ENCODE measurements around the gene RPL36.

Gene RPL36

DNA sequence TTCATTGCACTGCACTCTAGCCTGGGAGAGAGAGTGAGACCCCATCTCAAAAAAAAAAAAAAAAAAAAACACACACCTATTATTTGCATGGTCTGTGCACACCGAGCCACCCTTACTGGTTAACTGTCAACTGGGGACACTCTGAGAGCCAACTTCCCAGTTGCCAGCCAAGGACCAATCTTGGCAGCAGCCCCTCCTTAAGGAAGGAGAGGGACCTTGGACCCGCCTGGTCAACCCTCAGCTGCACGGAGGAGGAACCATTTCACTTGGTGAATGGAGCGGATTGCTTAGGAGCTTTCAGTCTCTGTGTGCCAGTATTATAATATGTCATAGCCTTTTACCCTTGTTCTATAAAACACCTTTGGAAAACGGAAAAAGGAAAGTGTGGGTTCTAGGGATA is 34.7 kb upstream of the RPL36 start:
- H4K8ac ChIP-seq (ENCODE audit: low read depth, low read length), result no peak overlapping the region
- no peaks in the 10 kb centered on the region for H3K79me1 ChIP-seq (ENCODE audit: low read length)
- H3K23ac ChIP-seq (ENCODE audit: low read length), result no peak overlapping the region
- H3K56ac ChIP-seq (ENCODE audit: low read length), result no peak overlapping the region
- no peak overlapping the region for H3K4ac ChIP-seq (ENCODE audit: low read depth, low read length)
- H3K4me3 ChIP-seq (ENCODE audit: low read length), result no peak overlapping the region
- no peaks in the 10 kb centered on the region for H3K79me2 ChIP-seq (ENCODE audit: control insufficient read depth, insufficient read depth, low read length)
- no peak overlapping the region for H3K4me2 ChIP-seq (ENCODE audit: low read length)
- no peak overlapping the region for H2BK15ac ChIP-seq (replicated peaks; ENCODE audit: low read depth)
- no peak overlapping the region for H3K9ac ChIP-seq (ENCODE audit: low read length)
- no peak overlapping the region for H3K27ac ChIP-seq (ENCODE audit: low read depth, low read length)
- WGBS (ENCODE audit: extremely low coverage, insufficient coverage, low lambda C conversion rate), result no CpG with 5 or more reads among the region's 5 CpGs
- no peak overlapping the region for H2BK120ac ChIP-seq (ENCODE audit: low read depth, low read length)
- H3K18ac ChIP-seq (ENCODE audit: low read length), result no peak overlapping the region
- peaks cover 23% of the 10 kb centered on the region for H3K36me3 ChIP-seq (ENCODE audit: control insufficient read depth, insufficient read depth, low read length)
- no peak overlapping the region for H4K5ac ChIP-seq (ENCODE audit: low read length)
- DNase-seq, result no peak
- no peak overlapping the region for H2AK5ac ChIP-seq (ENCODE audit: low read length)
- H2BK5ac ChIP-seq (ENCODE audit: low read length), result no peak overlapping the region
- no peaks in the 10 kb centered on the region for H3K27me3 ChIP-seq (ENCODE audit: insufficient read depth, low read length, poor library complexity)
- H3K4me1 ChIP-seq (ENCODE audit: control insufficient read depth, low read depth, low read length), result no peaks in the 10 kb centered on the region

DNA sequence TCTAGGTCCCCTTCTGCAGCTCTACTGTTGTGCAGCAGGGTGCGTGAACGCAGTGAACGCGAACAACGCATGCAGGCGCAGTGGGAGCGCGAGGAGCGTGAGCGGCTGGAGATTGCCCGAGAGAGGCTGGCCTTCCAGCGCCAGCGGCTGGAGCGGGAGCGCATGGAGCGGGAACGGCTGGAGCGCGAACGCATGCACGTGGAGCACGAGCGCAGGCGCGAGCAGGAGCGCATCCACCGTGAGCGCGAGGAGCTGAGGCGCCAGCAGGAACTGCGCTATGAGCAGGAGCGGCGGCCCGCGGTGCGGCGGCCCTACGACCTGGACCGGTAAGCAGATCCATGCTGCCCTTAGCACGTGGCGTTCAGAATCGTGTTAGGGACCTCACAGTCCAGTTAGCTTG is 28.6 kb upstream of the RPL36 start:
- H2BK120ac ChIP-seq (ENCODE audit: low read depth, low read length), result no peak overlapping the region
- H2BK5ac ChIP-seq (ENCODE audit: low read length), result no peak overlapping the region
- H2AK5ac ChIP-seq (ENCODE audit: low read length), result no peak overlapping the region
- no peak overlapping the region for H2BK15ac ChIP-seq (replicated peaks; ENCODE audit: low read depth)
- no peak overlapping the region for H3K18ac ChIP-seq (ENCODE audit: low read length)
- H3K36me3 ChIP-seq (ENCODE audit: control insufficient read depth, insufficient read depth, low read length), result peaks cover 24% of the 10 kb centered on the region
- no peak overlapping the region for H3K23ac ChIP-seq (ENCODE audit: low read length)
- no peak for DNase-seq
- no peak overlapping the region for H3K4me2 ChIP-seq (ENCODE audit: low read length)
- no peaks in the 10 kb centered on the region for H3K4me1 ChIP-seq (ENCODE audit: control insufficient read depth, low read depth, low read length)
- no peak overlapping the region for H4K5ac ChIP-seq (ENCODE audit: low read length)
- WGBS (ENCODE audit: extremely low coverage, insufficient coverage, low lambda C conversion rate), result no CpG with 5 or more reads among the region's 42 CpGs
- H3K9ac ChIP-seq (ENCODE audit: low read length), result no peak overlapping the region
- no peaks in the 10 kb centered on the region for H3K27me3 ChIP-seq (ENCODE audit: insufficient read depth, low read length, poor library complexity)
- H3K56ac ChIP-seq (ENCODE audit: low read length), result no peak overlapping the region
- no peak overlapping the region for H3K4me3 ChIP-seq (ENCODE audit: low read length)
- H3K79me2 ChIP-seq (ENCODE audit: control insufficient read depth, insufficient read depth, low read length), result no peaks in the 10 kb centered on the region
- H3K27ac ChIP-seq (ENCODE audit: low read depth, low read length), result no peak overlapping the region
- no peaks in the 10 kb centered on the region for H3K79me1 ChIP-seq (ENCODE audit: low read length)
- no peak overlapping the region for H4K8ac ChIP-seq (ENCODE audit: low read depth, low read length)
- H3K4ac ChIP-seq (ENCODE audit: low read depth, low read length), result no peak overlapping the region

DNA sequence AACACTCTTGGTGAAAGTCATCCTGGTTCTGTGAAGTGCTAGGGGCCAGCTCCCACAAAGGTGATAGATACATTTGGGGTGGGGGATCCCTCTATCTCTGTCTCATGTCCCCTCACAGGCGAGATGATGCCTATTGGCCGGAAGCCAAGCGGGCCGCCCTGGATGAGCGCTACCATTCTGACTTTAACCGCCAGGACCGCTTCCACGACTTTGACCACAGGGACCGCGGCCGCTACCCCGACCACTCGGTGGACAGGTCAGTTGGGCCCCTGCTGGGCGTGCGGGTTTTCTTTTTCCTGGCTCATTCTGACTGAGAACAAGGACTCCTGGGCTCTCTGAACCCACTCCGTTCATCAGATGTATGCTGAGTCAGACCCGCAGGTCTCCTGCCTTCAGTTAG is 26.2 kb upstream of the RPL36 start:
- Histone ChIP-seq H2BK5ac (ENCODE audit: low read length) (no peak overlapping the region), H3K4me2 (ENCODE audit: low read length) (no peak overlapping the region), H3K36me3 (ENCODE audit: control insufficient read depth, insufficient read depth, low read length) (peaks cover 22% of the 10 kb centered on the region), H3K18ac (ENCODE audit: low read length) (no peak overlapping the region), H3K4ac (ENCODE audit: low read depth, low read length) (no peak overlapping the region), H2AK5ac (ENCODE audit: low read length) (no peak overlapping the region), H3K27me3 (ENCODE audit: insufficient read depth, low read length, poor library complexity) (no peaks in the 10 kb centered on the region), H2BK120ac (ENCODE audit: low read depth, low read length) (no peak overlapping the region), H3K23ac (ENCODE audit: low read length) (no peak overlapping the region), H4K5ac (ENCODE audit: low read length) (no peak overlapping the region), H3K79me1 (ENCODE audit: low read length) (no peaks in the 10 kb centered on the region), H3K79me2 (ENCODE audit: control insufficient read depth, insufficient read depth, low read length) (no peaks in the 10 kb centered on the region), H2BK15ac (replicated peaks; ENCODE audit: low read depth) (no peak overlapping the region), H3K4me3 (ENCODE audit: low read length) (no peak overlapping the region), H3K4me1 (ENCODE audit: control insufficient read depth, low read depth, low read length) (peaks cover 3% of the 10 kb centered on the region), H3K56ac (ENCODE audit: low read length) (no peak overlapping the region), H3K27ac (ENCODE audit: low read depth, low read length) (no peak overlapping the region), H3K9ac (ENCODE audit: low read length) (no peak overlapping the region), H4K8ac (ENCODE audit: low read depth, low read length) (no peak overlapping the region)
- DNase-seq, result no peak
- no CpG with 5 or more reads among the region's 17 CpGs for WGBS (ENCODE audit: extremely low coverage, insufficient coverage, low lambda C conversion rate)

DNA sequence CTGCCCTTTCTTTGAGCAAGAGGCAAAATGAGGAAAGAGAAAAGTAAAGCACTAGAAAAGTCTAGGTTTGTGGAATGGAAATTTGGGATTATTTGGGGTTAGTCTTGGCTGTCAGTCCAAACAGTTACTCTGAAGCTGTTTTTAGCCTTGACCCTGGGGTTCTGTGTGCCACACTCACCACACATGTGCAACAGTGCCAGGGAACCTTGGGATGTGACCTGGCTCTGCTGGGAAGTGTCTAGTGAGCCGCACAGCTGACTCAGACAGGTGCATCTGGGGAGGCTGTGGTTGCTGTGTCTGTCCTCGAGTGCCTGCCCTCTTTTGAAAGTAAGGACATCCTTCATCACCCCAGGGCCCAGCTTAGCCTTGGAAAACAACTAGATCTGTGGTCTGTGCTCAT is 25.6 kb upstream of the RPL36 start:
- Histone ChIP-seq H3K4me2 (ENCODE audit: low read length) (no peak overlapping the region), H3K18ac (ENCODE audit: low read length) (no peak overlapping the region), H2AK5ac (ENCODE audit: low read length) (no peak overlapping the region), H3K79me2 (ENCODE audit: control insufficient read depth, insufficient read depth, low read length) (no peaks in the 10 kb centered on the region), H3K9ac (ENCODE audit: low read length) (no peak overlapping the region), H3K4me1 (ENCODE audit: control insufficient read depth, low read depth, low read length) (peaks cover 3% of the 10 kb centered on the region), H3K79me1 (ENCODE audit: low read length) (no peaks in the 10 kb centered on the region), H4K8ac (ENCODE audit: low read depth, low read length) (no peak overlapping the region), H3K36me3 (ENCODE audit: control insufficient read depth, insufficient read depth, low read length) (peaks cover 23% of the 10 kb centered on the region), H3K27ac (ENCODE audit: low read depth, low read length) (no peak overlapping the region), H3K56ac (ENCODE audit: low read length) (no peak overlapping the region), H2BK5ac (ENCODE audit: low read length) (no peak overlapping the region), H3K27me3 (ENCODE audit: insufficient read depth, low read length, poor library complexity) (no peaks in the 10 kb centered on the region), H3K23ac (ENCODE audit: low read length) (no peak overlapping the region), H3K4ac (ENCODE audit: low read depth, low read length) (no peak overlapping the region), H2BK15ac (replicated peaks; ENCODE audit: low read depth) (no peak overlapping the region), H4K5ac (ENCODE audit: low read length) (no peak overlapping the region), H3K4me3 (ENCODE audit: low read length) (no peak overlapping the region), H2BK120ac (ENCODE audit: low read depth, low read length) (no peak overlapping the region)
- no peak for DNase-seq
- no CpG with 5 or more reads among the region's 2 CpGs for WGBS (ENCODE audit: extremely low coverage, insufficient coverage, low lambda C conversion rate)

DNA sequence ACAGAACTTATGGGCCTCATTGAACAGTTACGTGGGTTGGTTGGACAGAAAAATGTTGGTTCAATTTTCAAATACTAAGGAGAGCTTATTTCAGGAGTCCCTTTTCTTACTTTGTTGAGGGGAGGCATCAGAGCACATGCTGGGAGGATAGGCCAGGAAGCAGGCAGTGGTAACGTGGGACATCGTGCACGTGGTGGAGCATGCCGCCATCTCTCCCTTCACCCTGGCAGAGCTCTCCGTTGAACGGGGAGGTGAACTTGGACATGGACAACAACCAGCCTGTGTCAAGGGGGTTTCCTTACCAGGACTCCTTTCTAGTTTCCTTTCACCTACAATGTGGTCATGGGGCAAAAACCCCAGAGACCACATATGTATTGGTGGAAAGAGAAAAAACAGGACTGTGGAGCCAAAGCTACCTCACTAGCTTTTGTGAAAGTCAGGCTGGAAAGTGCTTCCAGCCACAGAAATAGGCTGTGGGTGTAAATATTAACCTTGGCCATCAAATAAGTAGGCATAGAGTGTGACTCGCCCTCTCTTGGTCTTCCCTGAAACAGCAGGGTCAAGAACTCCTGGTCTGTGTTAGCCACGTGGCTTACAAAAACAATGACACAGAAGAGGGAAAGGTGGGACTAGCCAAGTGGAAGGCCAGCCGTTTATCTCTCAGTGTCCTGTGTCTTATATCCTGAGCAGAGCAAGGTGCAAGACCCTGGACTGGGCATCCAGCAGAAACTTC is 24.1 kb upstream of the RPL36 start:
- Histone ChIP-seq H3K9ac (ENCODE audit: low read length) (no peak overlapping the region), H3K79me2 (ENCODE audit: control insufficient read depth, insufficient read depth, low read length) (no peaks in the 10 kb centered on the region), H3K79me1 (ENCODE audit: low read length) (no peaks in the 10 kb centered on the region), H2BK5ac (ENCODE audit: low read length) (no peak overlapping the region), H3K4me1 (ENCODE audit: control insufficient read depth, low read depth, low read length) (peaks cover 3% of the 10 kb centered on the region), H3K27ac (ENCODE audit: low read depth, low read length) (no peak overlapping the region), H3K27me3 (ENCODE audit: insufficient read depth, low read length, poor library complexity) (no peaks in the 10 kb centered on the region), H3K4me2 (ENCODE audit: low read length) (no peak overlapping the region), H3K36me3 (ENCODE audit: control insufficient read depth, insufficient read depth, low read length) (peaks cover 20% of the 10 kb centered on the region), H3K18ac (ENCODE audit: low read length) (no peak overlapping the region), H3K4ac (ENCODE audit: low read depth, low read length) (no peak overlapping the region), H4K5ac (ENCODE audit: low read length) (no peak overlapping the region), H2BK120ac (ENCODE audit: low read depth, low read length) (no peak overlapping the region), H3K4me3 (ENCODE audit: low read length) (no peak overlapping the region), H4K8ac (ENCODE audit: low read depth, low read length) (no peak overlapping the region), H2AK5ac (ENCODE audit: low read length) (no peak overlapping the region), H3K23ac (ENCODE audit: low read length) (no peak overlapping the region), H2BK15ac (replicated peaks; ENCODE audit: low read depth) (no peak overlapping the region), H3K56ac (ENCODE audit: low read length) (no peak overlapping the region)
- no CpG with 5 or more reads among the region's 10 CpGs for WGBS (ENCODE audit: extremely low coverage, insufficient coverage, low lambda C conversion rate)
- DNase-seq, result no peak

Measured in mesendoderm (in vitro differentiated cells).